ENCODE data around the gene MRGPRX3.
"Not testable (repeated sequence)": the region's sequence is repeated elsewhere in the genome, so short reads cannot be mapped to it uniquely, and the experiment has no call there.

The MRGPRX3 gene
- long read RNA-seq, donor 1 = 0 reads
- long read RNA-seq, donor 2 = 0 reads
- long read RNA-seq, donor 3 = 0 reads
- long read RNA-seq, donor 4 = 0 reads
- long read RNA-seq, donor 5 = 0 reads
- long read RNA-seq, donor 6 = 0 reads
- long read RNA-seq, donor 7 = 0 reads
- long read RNA-seq, donor 8 = 0 reads

GRCh38 chr11:18132341-18132740 lies at the start of gene MRGPRX3:
MRGPRX3 (plus strand) TSS chr11:18132571; CDS start chr11:18137203, 4,632 bp downstream.
- no peak for DNase-seq

DNA sequence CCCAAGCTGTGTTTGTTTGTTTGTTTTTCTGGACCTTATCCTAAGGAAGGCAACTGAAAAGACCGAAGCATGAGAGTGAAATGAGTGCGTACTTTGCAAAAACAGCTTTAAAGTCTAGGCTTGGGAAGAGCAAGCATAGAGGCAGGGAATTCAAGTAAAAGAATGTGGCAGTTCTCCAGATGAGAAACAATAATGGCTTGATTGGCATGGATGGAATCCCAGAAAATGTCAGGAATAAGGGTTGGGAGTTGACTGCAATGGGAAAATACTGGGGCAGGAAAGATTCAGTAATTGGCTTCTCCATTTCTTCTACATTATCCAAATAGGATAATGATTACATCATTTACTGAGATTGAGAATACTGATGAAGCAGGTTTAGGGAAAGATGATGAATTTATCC lies 44.0 kb upstream of the MRGPRX3 start:
- no peak for DNase-seq

DNA sequence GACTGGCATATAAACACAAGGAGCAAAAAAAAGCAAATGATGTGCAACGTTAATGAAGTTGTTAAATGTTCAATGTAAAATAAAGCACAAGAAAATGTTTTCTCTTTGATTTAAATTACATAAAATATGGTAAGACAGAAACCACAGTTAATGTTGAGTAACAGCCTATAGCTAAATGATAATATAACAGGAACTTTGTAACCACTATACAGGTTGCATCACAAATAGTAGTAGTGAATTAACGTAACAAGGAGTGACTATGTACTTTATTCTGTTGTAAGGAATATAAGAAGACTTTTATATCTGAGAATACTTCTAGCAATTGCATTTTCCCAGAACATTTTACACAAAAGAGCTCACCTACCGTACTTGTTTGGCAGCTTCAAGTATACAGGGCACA lies 43.4 kb upstream of the MRGPRX3 start:
- DNase-seq = no peak

- no peak for DNase-seq
Measured at GRCh38 chr11:18091731-18092130, 40.6 kb upstream of the MRGPRX3 start.

GRCh38 chr11:18093959-18094358 lies 38.4 kb upstream of the MRGPRX3 start:
- DNase-seq = no peak

DNA sequence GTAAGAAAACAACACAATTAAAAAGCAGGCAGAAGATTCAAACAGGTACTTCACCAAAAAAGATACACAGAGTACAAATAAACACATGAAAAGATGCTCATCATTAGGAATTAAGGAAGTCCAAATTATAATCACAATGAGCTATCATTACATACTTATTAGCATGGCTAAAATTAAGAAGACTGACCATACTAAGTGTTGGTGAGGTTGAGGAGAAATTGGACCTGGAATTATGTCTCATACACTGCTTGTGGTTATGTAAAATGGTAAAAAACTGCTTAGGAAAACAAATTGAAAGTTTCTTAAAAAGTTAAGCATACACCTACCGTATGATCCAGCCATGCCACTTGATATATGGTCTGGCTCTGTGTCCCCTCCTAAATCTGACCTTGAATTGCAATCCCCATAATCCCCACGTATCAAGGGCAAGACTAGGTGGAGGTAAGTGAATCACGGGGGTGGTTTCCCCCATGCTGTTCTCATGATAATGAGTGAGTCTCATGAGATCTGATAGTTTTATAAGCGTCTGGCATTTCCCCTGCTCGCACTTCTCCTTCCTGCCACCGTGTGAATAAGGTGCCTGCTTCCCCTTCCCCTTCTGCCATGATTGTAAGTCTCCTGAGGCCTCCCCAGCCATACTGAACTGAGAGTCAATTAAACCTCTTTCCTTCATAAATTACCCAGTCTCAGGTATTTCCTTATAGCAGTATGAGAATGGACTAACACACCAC lies 31.3 kb upstream of the MRGPRX3 start:
- DNase-seq = no peak

DNA sequence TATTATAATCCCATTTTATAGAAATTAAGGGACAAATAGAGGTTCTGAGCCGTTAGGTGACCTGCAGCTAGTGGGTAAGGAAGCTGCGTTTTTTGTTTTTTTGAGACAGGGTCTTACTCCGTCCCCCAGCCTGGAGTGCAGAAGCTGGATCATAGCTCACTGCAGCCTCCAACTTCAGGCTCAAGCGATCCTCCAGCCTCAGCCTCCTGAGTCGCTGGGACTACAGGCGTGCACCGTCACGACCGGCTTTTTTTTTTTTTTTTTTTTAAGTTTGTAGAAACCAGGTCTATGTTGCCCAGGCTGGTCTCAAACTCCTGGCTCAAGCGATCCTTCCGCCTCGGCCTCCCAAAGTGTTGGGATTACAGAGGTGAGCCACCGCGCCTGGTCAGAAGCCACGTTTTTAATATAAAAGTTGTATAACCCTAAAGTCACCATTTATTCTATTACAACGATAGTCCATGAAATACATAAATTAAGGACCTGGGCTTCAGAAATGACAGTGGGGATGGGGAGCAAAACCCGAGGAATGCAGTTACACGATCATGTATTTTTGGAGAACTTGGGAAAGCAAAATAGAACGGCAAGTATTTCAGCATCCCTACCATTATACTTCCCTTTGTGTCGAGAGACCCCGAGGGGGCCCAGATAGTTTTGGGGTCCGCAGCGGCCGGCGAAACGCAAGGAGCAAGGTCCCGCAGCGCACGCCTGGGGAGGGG lies 27.1 kb upstream of the MRGPRX3 start:
- DNase-seq = peak; percentile 13

DNA sequence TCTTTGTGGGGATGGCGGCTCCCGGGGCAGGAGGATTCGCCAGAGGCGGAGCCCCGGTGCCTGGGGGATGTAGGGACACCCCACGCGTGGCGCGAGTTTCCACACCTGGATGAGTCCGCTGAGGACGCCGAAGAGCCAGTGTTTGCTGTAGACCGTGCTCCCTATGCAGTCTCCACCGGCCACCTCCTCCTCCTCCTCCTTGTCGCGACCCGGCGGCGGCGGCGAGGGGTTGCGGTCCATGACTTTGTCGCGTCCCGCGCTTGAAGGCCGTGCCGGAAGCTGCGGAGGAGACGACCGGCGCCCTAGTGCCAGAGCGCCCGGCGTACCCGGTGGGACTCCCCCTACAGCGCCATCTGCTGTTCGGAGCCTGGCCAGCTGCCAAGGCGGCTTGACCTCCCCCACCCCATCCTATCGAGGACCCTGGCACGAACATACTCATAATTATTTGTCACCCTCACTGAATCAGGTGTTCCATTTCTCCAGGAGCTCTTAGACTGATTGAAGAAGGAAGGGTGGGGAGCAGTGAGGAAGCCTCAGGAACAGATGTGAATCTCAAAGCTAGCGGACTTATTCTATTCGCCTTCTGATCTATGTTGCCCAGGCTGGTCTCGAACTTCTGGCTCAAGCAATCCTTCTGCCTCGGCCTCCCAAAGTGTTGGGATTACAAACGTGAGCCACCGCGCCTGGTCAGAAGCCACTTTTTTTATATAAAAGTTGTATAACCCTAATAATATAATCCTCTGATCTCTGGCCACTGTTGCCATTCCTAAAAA lies 26.4 kb upstream of the MRGPRX3 start, which contains the start of gene SAAL1:
TSS of gene SAAL1 (minus strand) at position 281 of the 773 bp plus-strand sequence. CDS start at position 240, 41 bp downstream.
- peak; percentile 86 for DNase-seq

GRCh38 chr11:18106688-18107087 lies 25.7 kb upstream of the MRGPRX3 start:
- DNase-seq = no peak

DNA sequence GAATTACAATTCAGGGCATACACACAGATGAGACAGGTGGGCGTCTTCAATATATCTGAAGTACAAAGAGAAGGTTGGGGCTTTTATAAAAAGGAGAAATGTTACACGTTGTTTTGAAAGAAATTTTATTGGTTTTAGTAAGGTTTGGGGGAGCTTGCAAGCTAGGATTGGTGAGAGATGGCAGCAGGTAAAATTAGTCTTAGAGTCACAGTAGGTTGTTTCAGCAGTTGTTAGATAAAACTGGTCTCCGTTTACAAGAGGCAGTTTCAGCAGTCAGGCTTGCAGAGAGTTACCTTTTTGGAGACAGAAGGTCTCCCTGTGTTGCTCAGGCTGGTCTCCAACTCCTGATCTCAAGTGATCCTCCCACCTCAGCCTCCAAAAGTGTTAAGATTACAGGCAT lies 24.1 kb upstream of the MRGPRX3 start:
- DNase-seq = no peak

DNA sequence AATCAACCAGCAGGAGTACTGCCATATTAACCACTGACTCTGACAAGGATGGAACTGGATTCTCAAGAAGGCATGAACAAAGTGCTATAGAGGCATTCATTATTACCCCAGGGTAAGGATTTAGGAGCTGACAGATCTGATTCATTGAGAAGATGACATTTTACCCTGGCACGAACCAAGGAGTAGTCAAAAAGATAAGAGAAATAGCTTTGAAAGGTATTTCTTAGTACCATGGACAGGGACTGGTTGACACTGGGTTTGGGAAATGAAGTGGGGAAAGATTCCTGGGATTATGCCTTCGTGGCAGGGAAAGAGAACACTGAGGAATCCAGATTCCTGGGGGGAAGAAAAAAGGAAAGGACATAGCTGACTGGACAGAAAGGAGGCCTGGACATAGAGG lies 21.4 kb upstream of the MRGPRX3 start:
- DNase-seq = no peak

DNA sequence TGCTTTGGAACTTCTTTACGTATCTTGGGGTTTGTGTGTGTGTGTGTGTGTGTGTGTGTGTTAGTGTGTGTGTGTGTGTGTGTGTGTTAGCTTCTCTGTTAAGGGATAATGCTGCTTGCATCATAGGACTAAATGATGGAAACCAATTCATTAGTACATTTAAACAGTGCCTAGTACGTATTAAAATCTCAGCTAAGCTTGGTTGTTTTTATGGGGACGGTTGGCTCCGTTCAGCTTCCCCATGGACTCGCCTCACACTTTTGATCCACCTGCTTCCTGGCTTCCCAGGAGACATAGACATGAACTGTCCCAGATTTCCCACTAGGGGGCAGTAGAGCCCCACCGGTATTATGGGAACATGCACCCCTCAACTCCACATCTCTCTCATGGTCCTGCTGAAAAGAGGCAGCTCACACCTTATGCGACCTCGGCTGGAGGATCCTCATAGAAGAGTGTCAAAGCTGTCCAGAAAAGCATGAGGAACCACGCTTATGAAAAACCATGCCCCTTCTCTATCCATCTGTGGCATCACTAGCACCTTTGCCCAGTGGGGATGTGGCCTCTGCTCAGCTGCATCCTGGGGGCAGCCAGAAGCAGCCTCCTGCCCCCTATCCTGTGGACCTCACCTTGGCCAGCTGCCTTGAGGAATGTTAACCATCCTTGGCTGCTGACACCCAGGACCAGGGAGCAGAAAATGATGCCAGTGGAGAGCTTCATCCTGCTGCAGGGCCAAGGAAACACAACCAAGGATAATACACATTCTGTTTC lies 16.8 kb upstream of the MRGPRX3 start:
- DNase-seq = peak; percentile 29

- not testable (repeated sequence) for DNase-seq
Measured at GRCh38 chr11:18121331-18121828, 11.0 kb upstream of the MRGPRX3 start.

DNA sequence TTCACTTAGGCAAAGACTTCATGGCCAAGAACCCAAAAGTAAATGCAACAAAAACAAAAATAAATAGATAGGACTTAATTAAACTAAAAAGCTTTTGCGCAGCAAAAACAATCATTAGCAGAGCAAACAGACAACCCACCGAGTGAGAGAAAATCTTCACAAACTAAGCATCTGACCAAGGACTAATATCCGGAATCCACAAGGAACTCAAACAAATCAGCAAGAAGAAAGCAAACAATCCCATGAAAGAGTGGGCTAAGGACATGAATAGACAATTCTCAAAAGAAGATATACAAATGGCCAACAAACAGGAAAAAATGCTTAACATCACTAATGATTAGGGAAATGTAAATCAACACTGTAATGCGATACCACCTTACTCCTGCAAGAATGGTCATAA lies 1.3 kb upstream of the MRGPRX3 start:
- DNase-seq = not testable (repeated sequence)

DNA sequence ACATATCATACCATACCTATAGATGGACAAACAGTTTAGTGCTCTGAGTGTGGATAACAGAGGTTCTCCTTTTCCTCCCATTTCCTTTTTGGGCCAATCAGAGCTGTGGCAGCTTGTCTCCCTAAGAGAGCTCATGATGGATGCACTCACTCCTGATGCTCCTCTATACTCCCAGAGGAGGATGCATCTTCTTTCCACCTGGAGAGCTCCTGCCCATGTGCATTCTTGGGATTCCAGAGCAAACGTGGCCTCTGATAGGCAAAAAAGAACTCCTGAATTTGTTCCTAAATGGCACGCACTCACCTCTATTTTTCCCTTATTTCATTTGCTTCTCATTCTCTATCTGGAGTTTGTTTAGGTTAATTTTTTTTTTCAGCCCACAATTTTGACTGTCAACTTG lies 2.9 kb downstream of the MRGPRX3 start:
- no peak for DNase-seq

- DNase-seq = no peak
Measured at GRCh38 chr11:18137186-18137800, 4.9 kb downstream of the MRGPRX3 start.

GRCh38 chr11:18140145-18140544 lies 7.8 kb downstream of the MRGPRX3 start:
- DNase-seq = no peak

DNA sequence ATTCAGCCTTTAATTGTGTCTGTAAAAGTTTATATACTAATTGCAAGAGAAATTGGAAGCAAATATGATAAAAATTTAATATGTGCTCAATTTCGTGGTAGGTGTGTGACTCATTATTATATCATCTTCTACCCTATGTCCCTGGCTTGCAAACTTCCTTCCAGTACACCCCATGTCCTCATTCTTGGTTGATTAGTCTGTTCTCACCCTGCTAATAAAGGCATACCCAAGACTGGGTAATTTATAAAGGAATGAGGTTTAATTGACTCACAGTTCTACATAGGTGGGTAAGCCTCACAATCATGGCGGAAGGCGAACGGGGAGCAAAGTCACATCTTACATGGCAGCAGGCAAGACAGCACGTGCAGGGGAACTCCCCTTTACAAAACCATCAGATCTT lies 11.9 kb downstream of the MRGPRX3 start:
- no peak for DNase-seq

GRCh38 chr11:18145025-18145424 lies 12.7 kb downstream of the MRGPRX3 start:
- no peak for DNase-seq

DNA sequence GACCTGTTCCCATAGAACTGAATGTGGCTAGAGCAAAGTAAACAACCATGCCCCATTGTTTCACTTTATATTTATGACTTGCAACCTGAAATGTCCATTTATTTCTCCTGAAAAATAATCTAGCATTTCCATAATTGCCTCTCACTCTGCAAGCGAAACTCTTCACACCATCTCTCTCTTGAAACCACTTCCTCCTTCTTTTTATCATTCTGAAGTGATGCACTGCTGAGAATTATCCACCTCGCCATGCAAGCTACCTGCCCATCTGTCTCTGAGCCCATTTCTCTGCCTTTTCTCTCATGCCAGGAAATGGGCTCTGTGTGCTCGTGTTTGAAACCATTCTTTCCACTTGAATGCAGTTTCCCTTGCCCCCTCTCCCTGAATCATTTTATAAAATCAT lies 13.5 kb downstream of the MRGPRX3 start:
- DNase-seq = no peak

DNA sequence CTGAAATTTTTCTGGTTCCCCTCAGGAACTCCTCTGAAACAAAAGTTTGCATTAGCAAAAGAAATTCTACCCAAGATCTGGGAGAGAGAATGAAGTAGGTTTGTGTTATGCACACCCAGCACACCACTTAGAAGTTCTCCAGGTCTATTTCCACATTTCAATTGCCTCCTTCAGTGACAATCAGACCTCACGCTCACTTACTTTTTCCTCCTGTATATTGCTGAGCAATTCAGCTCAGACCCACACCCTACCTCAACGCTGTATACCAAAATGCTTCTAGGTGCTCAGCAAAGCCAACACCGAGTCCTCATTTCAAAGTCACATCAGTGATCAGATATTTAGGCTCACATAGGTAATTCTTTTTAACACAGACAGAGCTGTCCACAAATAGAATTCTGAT lies 19.2 kb downstream of the MRGPRX3 start:
- DNase-seq = no peak
